Measurements from ENCODE around the gene TTC16.

- TF ChIP-seq CTCF (IDR thresholded peaks at IDR 0.05; ENCODE audit: insufficient read depth, low read depth, low read length) = no peak
- no peak for TF ChIP-seq EZH2 (IDR thresholded peaks at IDR 0.05; ENCODE audit: insufficient read depth, low read length)
These were observed 54.2 kb downstream of the TTC16 start for GRCh38 chr9:127769929-127770582.
